Neural progenitor cell (in vitro differentiated cells): ENCODE results near the gene BCR. TPM values are rescaled to one million over a fixed set of nuclear protein-coding genes. Genes with fewer than 3 reads are reported as not detected.
A peak's percentile ranks its signal among the peaks of the same experiment; 100 is the strongest.

ENCODE experiments used
- DNase-seq: peaks from one replicate; pipeline ENCODE4 v3.0.0-alpha.2; 2016; ENCODE audit warnings: low spot score
- H2AFZ ChIP-seq: fragments of 200-600 bp; sonication (generic); replicated peaks from 2 replicates; pipeline ENCODE4 v1.6.1; 2016; ENCODE audit warnings: antibody characterized with exemption
- H3F3A ChIP-seq: fragments of 200-600 bp; sonication (generic); 2 replicates; pipeline ENCODE4 v1.6.1; 2016; ENCODE audit warnings: antibody characterized with exemption, low read depth
- H3K27ac ChIP-seq: fragments of 200-600 bp; sonication (generic); 2 replicates; pipeline ENCODE4 v1.5.1; 2016; ENCODE audit warnings: mild to moderate bottlenecking
- H3K27me3 ChIP-seq: fragments of 200-600 bp; sonication (generic); 2 replicates; pipeline ENCODE4 v1.6.1; 2016; ENCODE audit warnings: mild to moderate bottlenecking, moderate library complexity
- H3K36me3 ChIP-seq: fragments of 200-600 bp; sonication (generic); 2 replicates; pipeline ENCODE4 v1.5.1; 2016
- H3K4me1 ChIP-seq: fragments of 200-600 bp; sonication (generic); 2 replicates; pipeline ENCODE4 v1.6.1; 2016; ENCODE audit warnings: mixed run types
- H3K4me2 ChIP-seq: fragments of 200-600 bp; sonication (generic); 2 replicates; pipeline ENCODE4 v1.6.1; 2016
- H3K4me3 ChIP-seq: fragments of 200-600 bp; sonication (generic); 2 replicates; pipeline ENCODE4 v1.5.1; 2016
- H3K79me2 ChIP-seq: fragments of 200-600 bp; sonication (generic); 2 replicates; pipeline ENCODE4 v1.6.1; 2016; ENCODE audit warnings: low read depth
- H3K9ac ChIP-seq: fragments of 200-600 bp; sonication (generic); 2 replicates; pipeline ENCODE4 v1.6.1; 2016
- H3K9me3 ChIP-seq: fragments of 200-600 bp; sonication (generic); 2 replicates; pipeline ENCODE4 v1.5.1; 2016; ENCODE audit warnings: low read depth
- H4K20me1 ChIP-seq: fragments of 200-600 bp; sonication (generic); 2 replicates; pipeline ENCODE4 v1.6.1; 2016; ENCODE audit warnings: low read depth
- H3K27ac Mint-ChIP-seq: 3 replicates; pipeline ENCODE4 v1.8.0; 2021; ENCODE audit warnings: mixed read lengths
- H3K27me3 Mint-ChIP-seq: 2 replicates; pipeline ENCODE4 v1.8.0; 2022; ENCODE audit warnings: low read depth, mild to moderate bottlenecking, inconsistent platforms, moderate library complexity, mixed read lengths; ENCODE audit not compliant: insufficient read depth
- H3K36me3 Mint-ChIP-seq: 3 replicates; pipeline ENCODE4 v1.8.0; 2021; ENCODE audit warnings: mixed read lengths
- H3K4me1 Mint-ChIP-seq: 3 replicates; pipeline ENCODE4 v1.8.0; 2021; ENCODE audit warnings: mixed read lengths
- H3K4me3 Mint-ChIP-seq: 3 replicates; pipeline ENCODE4 v1.8.0; 2021; ENCODE audit warnings: mild to moderate bottlenecking, moderate library complexity, mixed read lengths
- H3K9me3 Mint-ChIP-seq: 3 replicates; pipeline ENCODE4 v1.8.0; 2020; ENCODE audit warnings: mixed read lengths
- EZH2 ChIP-seq: fragments of 200-600 bp; sonication (generic); IDR thresholded peaks from 2 replicates; pipeline ENCODE4 v1.6.1; 2017; ENCODE audit warnings: antibody characterized with exemption, mild to moderate bottlenecking, moderate library complexity
- EZH2phosphoT487 ChIP-seq: fragments of 200-600 bp; sonication (generic); IDR thresholded peaks from 2 replicates; pipeline ENCODE4 v1.6.1; 2017; ENCODE audit warnings: antibody characterized with exemption
- total RNA-seq: library from RNA; depleted of rRNA; stranded (reverse); fragments of >200 nt; gene quantifications from 2 replicates; pipeline ENCODE4 v1.2.3, GENCODE V29; 2015; ENCODE audit warnings: low replicate concordance
- TF ChIP-seq, protein P1 (sequence below): fragments of 200-600 bp; sonication (generic); IDR thresholded peaks from 2 replicates; pipeline ENCODE4 v1.5.1; 2017; ENCODE audit warnings: antibody characterized with exemption, mild to moderate bottlenecking

The BCR gene
- total RNA-seq: 35.5 and 36.0 TPM in 2 replicates

DNA sequence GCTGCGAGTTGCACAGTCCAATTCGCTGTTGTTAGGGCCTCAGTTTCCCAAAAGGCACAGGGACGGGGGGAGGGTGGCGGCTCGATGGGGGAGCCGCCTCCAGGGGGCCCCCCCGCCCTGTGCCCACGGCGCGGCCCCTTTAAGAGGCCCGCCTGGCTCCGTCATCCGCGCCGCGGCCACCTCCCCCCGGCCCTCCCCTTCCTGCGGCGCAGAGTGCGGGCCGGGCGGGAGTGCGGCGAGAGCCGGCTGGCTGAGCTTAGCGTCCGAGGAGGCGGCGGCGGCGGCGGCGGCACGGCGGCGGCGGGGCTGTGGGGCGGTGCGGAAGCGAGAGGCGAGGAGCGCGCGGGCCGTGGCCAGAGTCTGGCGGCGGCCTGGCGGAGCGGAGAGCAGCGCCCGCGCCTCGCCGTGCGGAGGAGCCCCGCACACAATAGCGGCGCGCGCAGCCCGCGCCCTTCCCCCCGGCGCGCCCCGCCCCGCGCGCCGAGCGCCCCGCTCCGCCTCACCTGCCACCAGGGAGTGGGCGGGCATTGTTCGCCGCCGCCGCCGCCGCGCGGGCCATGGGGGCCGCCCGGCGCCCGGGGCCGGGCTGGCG lies at the start of gene BCR:
BCR (plus strand) TSS at position 209 of the 592 bp plus-strand sequence. CDS start 452 bp downstream, outside the sequence.
- peak within 1 kb of the TSS; percentile 53 for H3K27ac Mint-ChIP-seq
- Histone ChIP-seq H3K27me3 (peaks cover 14% of the 10 kb centered on the region), H3K27ac (no peak within 1 kb of the TSS), H3K9me3 (no peaks in the 10 kb centered on the region), H3K79me2 (peaks cover 43% of the 10 kb centered on the region), H2AFZ (peak within 1 kb of the TSS; percentile 50), H3K4me2 (peak within 1 kb of the TSS; percentile 88), H3F3A (peaks cover 38% of the 10 kb centered on the region), H3K36me3 (no peaks in the 10 kb centered on the region), H3K9ac (no peak within 1 kb of the TSS), H3K4me1 (peaks cover 47% of the 10 kb centered on the region), H3K4me3 (peak within 1 kb of the TSS; percentile 64), H4K20me1 (peaks cover 49% of the 10 kb centered on the region)
- DNase-seq: peak; percentile 87
- H3K4me1 Mint-ChIP-seq: peaks cover 51% of the 10 kb centered on the region
- peaks cover 19% of the 10 kb centered on the region for H3K9me3 Mint-ChIP-seq
- no peak for TF ChIP-seq EZH2
- no peak for TF ChIP-seq EZH2phosphoT487
- TF ChIP-seq, protein P1, sequence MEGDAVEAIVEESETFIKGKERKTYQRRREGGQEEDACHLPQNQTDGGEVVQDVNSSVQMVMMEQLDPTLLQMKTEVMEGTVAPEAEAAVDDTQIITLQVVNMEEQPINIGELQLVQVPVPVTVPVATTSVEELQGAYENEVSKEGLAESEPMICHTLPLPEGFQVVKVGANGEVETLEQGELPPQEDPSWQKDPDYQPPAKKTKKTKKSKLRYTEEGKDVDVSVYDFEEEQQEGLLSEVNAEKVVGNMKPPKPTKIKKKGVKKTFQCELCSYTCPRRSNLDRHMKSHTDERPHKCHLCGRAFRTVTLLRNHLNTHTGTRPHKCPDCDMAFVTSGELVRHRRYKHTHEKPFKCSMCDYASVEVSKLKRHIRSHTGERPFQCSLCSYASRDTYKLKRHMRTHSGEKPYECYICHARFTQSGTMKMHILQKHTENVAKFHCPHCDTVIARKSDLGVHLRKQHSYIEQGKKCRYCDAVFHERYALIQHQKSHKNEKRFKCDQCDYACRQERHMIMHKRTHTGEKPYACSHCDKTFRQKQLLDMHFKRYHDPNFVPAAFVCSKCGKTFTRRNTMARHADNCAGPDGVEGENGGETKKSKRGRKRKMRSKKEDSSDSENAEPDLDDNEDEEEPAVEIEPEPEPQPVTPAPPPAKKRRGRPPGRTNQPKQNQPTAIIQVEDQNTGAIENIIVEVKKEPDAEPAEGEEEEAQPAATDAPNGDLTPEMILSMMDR: no peak
- peak within 1 kb of the TSS; percentile 91 for H3K4me3 Mint-ChIP-seq
- H3K27me3 Mint-ChIP-seq: peaks cover 7% of the 10 kb centered on the region
- H3K36me3 Mint-ChIP-seq: peaks cover 16% of the 10 kb centered on the region

GRCh38 chr22:23130697-23131096 lies 49.6 kb upstream of the BCR start:
- H3K9me3 Mint-ChIP-seq: no peaks in the 10 kb centered on the region

DNA sequence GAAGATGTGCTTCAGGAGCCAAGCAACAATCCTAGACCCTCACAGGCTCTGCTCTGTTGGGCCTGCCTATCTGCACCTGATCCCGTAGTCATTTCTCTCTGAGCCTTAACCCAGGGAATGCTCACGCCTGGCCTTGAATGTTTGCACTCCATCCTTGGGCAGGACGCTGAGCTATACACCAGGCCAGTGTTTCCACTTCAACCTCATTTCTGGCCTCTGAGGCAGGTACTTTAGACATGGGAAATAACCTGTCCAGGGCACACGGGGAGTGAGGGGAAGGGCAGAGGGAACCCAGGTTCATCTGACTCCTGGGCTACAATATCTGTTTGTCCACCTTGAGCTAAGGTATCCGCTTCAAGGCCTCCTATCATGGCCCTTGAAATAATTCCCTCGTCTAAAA lies 48.4 kb upstream of the BCR start:
- H3K27ac ChIP-seq: no peak overlapping the region
- no peak for TF ChIP-seq EZH2
- no peak for TF ChIP-seq EZH2phosphoT487
- TF ChIP-seq, protein P1: no peak
- H3K36me3 Mint-ChIP-seq: no peaks in the 10 kb centered on the region

More at GRCh38 chr22:23130697-23131096, 49.6 kb upstream of the BCR start:
- H3K9ac ChIP-seq: no peak overlapping the region
- Mint-ChIP-seq H3K4me1 (peaks cover 15% of the 10 kb centered on the region), H3K27me3 (peaks cover 2% of the 10 kb centered on the region), H3K36me3 (peaks cover 4% of the 10 kb centered on the region), H3K4me3 (no peak overlapping the region), H3K27ac (peak overlapping the region; percentile 46)
- no peak overlapping the region for H3K27ac ChIP-seq
- H3F3A ChIP-seq: no peaks in the 10 kb centered on the region
- no peak overlapping the region for H2AFZ ChIP-seq
- H3K4me2 ChIP-seq: no peak overlapping the region
- no peaks in the 10 kb centered on the region for H4K20me1 ChIP-seq
- no peaks in the 10 kb centered on the region for H3K27me3 ChIP-seq
- H3K9me3 ChIP-seq: no peaks in the 10 kb centered on the region
- no peaks in the 10 kb centered on the region for H3K79me2 ChIP-seq
- no peak for DNase-seq
- H3K4me1 ChIP-seq: peaks cover 2% of the 10 kb centered on the region
- H3K4me3 ChIP-seq: no peak overlapping the region
- TF ChIP-seq EZH2phosphoT487 (no peak), EZH2 (no peak)
- TF ChIP-seq, protein P1: no peak
- no peaks in the 10 kb centered on the region for H3K36me3 ChIP-seq

More for the DNA sequence above, 48.4 kb upstream of the BCR start:
- no peaks in the 10 kb centered on the region for H3K79me2 ChIP-seq
- no peaks in the 10 kb centered on the region for H4K20me1 ChIP-seq
- no peak for DNase-seq
- no peaks in the 10 kb centered on the region for H3K27me3 ChIP-seq
- H2AFZ ChIP-seq: no peak overlapping the region
- no peaks in the 10 kb centered on the region for H3F3A ChIP-seq
- no peak overlapping the region for H3K4me3 Mint-ChIP-seq
- no peak overlapping the region for H3K27ac Mint-ChIP-seq
- H3K36me3 ChIP-seq: no peaks in the 10 kb centered on the region
- H3K9ac ChIP-seq: no peak overlapping the region
- H3K4me1 Mint-ChIP-seq: peaks cover 10% of the 10 kb centered on the region
- H3K4me1 ChIP-seq: peaks cover 2% of the 10 kb centered on the region
- H3K4me2 ChIP-seq: no peak overlapping the region
- no peaks in the 10 kb centered on the region for H3K9me3 ChIP-seq
- no peak overlapping the region for H3K4me3 ChIP-seq
- H3K27me3 Mint-ChIP-seq: peaks cover 2% of the 10 kb centered on the region
- H3K9me3 Mint-ChIP-seq: no peaks in the 10 kb centered on the region
